Measurements from ENCODE around the gene RIMS3.

Gene RIMS3

GRCh38 chr1:40664791-40665190 is 691 bp downstream of the RIMS3 start:
- Histone ChIP-seq H3K27ac (ENCODE audit: low read depth, low read length) (no peak overlapping the region), H3K4me3 (ENCODE audit: low read depth, low read length) (peak overlapping the region; percentile 95), H3K4me1 (ENCODE audit: control insufficient read depth, insufficient read depth, low read length) (peaks cover 20% of the 10 kb centered on the region), H3K36me3 (ENCODE audit: control insufficient read depth, insufficient read depth, low read length) (no peaks in the 10 kb centered on the region), H3K9ac (ENCODE audit: low read depth, low read length) (no peak overlapping the region), H3K9me3 (ENCODE audit: control insufficient read depth, insufficient read depth, low read length) (no peaks in the 10 kb centered on the region), H3K27me3 (ENCODE audit: control insufficient read depth, insufficient read depth, low read length) (no peaks in the 10 kb centered on the region)

DNA sequence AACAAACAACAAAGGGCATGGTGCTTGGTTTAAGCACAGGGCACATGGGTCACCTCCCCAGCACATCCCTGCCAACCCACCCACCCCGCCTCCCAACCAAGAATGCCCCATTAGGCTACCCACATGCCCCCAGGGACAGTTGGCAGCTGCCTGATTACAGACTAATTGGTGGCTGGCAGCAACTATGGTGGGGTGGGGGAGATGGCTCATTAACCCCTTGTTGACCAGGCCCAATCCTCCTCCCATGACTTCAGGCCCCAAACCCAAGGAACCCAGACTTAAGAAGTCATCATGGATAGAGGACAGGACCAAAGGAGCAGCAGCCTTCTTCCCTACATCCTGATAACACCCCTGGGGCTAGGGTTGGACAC is 1.3 kb downstream of the RIMS3 start:
- Histone ChIP-seq H3K4me3 (ENCODE audit: low read depth, low read length) (peak overlapping the region; percentile 95; the same call in 1 of the 2 replicates), H3K36me3 (ENCODE audit: control insufficient read depth, insufficient read depth, low read length) (no peaks in the 10 kb centered on the region), H3K4me1 (ENCODE audit: control insufficient read depth, insufficient read depth, low read length) (peaks cover 20% of the 10 kb centered on the region), H3K9me3 (ENCODE audit: control insufficient read depth, insufficient read depth, low read length) (no peaks in the 10 kb centered on the region), H3K27ac (ENCODE audit: low read depth, low read length) (no peak overlapping the region), H3K9ac (ENCODE audit: low read depth, low read length) (no peak overlapping the region), H3K27me3 (ENCODE audit: control insufficient read depth, insufficient read depth, low read length) (no peaks in the 10 kb centered on the region)

GRCh38 chr1:40663324-40664166 is 1.9 kb downstream of the RIMS3 start:
- Histone ChIP-seq H3K9me3 (ENCODE audit: control insufficient read depth, insufficient read depth, low read length) (no peaks in the 10 kb centered on the region), H3K36me3 (ENCODE audit: control insufficient read depth, insufficient read depth, low read length) (no peaks in the 10 kb centered on the region), H3K9ac (ENCODE audit: low read depth, low read length) (peak overlapping the region; percentile 54; the same call in 1 of the 2 replicates), H3K27me3 (ENCODE audit: control insufficient read depth, insufficient read depth, low read length) (no peaks in the 10 kb centered on the region), H3K27ac (ENCODE audit: low read depth, low read length) (peak overlapping the region; percentile 51), H3K4me1 (ENCODE audit: control insufficient read depth, insufficient read depth, low read length) (peaks cover 20% of the 10 kb centered on the region), H3K4me3 (ENCODE audit: low read depth, low read length) (no peak overlapping the region)

GRCh38 chr1:40662864-40663263 is 2.6 kb downstream of the RIMS3 start:
- Histone ChIP-seq H3K27me3 (ENCODE audit: control insufficient read depth, insufficient read depth, low read length) (no peaks in the 10 kb centered on the region), H3K9me3 (ENCODE audit: control insufficient read depth, insufficient read depth, low read length) (no peaks in the 10 kb centered on the region), H3K9ac (ENCODE audit: low read depth, low read length) (peak overlapping the region; percentile 54; the same call in 1 of the 2 replicates), H3K27ac (ENCODE audit: low read depth, low read length) (peak overlapping the region; percentile 51), H3K4me3 (ENCODE audit: low read depth, low read length) (no peak overlapping the region), H3K36me3 (ENCODE audit: control insufficient read depth, insufficient read depth, low read length) (no peaks in the 10 kb centered on the region), H3K4me1 (ENCODE audit: control insufficient read depth, insufficient read depth, low read length) (peaks cover 20% of the 10 kb centered on the region)

DNA sequence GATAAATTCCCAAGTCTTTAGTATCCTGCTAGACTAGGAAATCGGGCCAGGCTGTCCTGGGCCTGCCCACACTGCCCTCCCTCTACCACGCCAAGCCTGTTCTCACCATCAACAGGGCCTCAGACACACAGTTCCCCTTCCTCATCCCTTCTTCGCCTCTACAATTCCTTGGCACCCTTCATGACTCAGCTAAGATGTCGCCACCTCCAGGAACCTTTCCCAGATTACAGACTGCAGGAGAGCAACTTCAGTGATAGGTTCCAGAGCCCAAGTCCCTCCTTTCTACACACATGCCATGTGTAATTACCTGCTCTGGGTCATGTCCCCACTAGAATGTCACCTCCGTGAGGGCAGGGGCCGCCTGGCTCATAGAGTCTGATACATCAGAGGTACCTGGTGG is 3.3 kb downstream of the RIMS3 start:
- Histone ChIP-seq H3K9ac (ENCODE audit: low read depth, low read length) (no peak overlapping the region), H3K4me3 (ENCODE audit: low read depth, low read length) (no peak overlapping the region), H3K9me3 (ENCODE audit: control insufficient read depth, insufficient read depth, low read length) (no peaks in the 10 kb centered on the region), H3K36me3 (ENCODE audit: control insufficient read depth, insufficient read depth, low read length) (no peaks in the 10 kb centered on the region), H3K4me1 (ENCODE audit: control insufficient read depth, insufficient read depth, low read length) (peaks cover 20% of the 10 kb centered on the region), H3K27me3 (ENCODE audit: control insufficient read depth, insufficient read depth, low read length) (no peaks in the 10 kb centered on the region), H3K27ac (ENCODE audit: low read depth, low read length) (no peak overlapping the region)

GRCh38 chr1:40661678-40662077 is 3.8 kb downstream of the RIMS3 start:
- Histone ChIP-seq H3K9ac (ENCODE audit: low read depth, low read length) (no peak overlapping the region), H3K4me3 (ENCODE audit: low read depth, low read length) (no peak overlapping the region), H3K36me3 (ENCODE audit: control insufficient read depth, insufficient read depth, low read length) (no peaks in the 10 kb centered on the region), H3K27me3 (ENCODE audit: control insufficient read depth, insufficient read depth, low read length) (no peaks in the 10 kb centered on the region), H3K9me3 (ENCODE audit: control insufficient read depth, insufficient read depth, low read length) (no peaks in the 10 kb centered on the region), H3K27ac (ENCODE audit: low read depth, low read length) (no peak overlapping the region), H3K4me1 (ENCODE audit: control insufficient read depth, insufficient read depth, low read length) (peaks cover 20% of the 10 kb centered on the region)

DNA sequence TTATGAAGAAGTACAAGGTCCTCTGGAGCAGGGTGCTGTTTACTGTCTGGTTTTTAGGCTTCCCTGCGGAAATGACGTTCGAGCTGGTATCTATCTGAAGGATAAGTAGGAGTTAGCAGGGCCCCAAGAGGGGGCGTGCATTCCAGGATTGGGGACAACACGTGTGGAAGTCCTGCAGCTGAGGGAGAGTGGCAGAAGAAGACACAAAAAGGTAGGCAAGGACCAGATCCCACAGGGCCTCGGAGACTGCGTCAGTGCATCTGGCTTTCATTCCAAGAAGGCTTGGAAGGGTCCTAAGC is 5.9 kb downstream of the RIMS3 start:
- Histone ChIP-seq H3K9ac (ENCODE audit: low read depth, low read length) (no peak overlapping the region), H3K36me3 (ENCODE audit: control insufficient read depth, insufficient read depth, low read length) (no peaks in the 10 kb centered on the region), H3K4me1 (ENCODE audit: control insufficient read depth, insufficient read depth, low read length) (peaks cover 22% of the 10 kb centered on the region), H3K27ac (ENCODE audit: low read depth, low read length) (no peak overlapping the region), H3K27me3 (ENCODE audit: control insufficient read depth, insufficient read depth, low read length) (no peaks in the 10 kb centered on the region), H3K9me3 (ENCODE audit: control insufficient read depth, insufficient read depth, low read length) (no peaks in the 10 kb centered on the region), H3K4me3 (ENCODE audit: low read depth, low read length) (no peak overlapping the region)

- H3K27me3 ChIP-seq (ENCODE audit: control insufficient read depth, insufficient read depth, low read length) = no peaks in the 10 kb centered on the region
- H3K4me3 ChIP-seq (ENCODE audit: low read depth, low read length) = no peak overlapping the region
- H3K4me1 ChIP-seq (ENCODE audit: control insufficient read depth, insufficient read depth, low read length) = peaks cover 27% of the 10 kb centered on the region
- H3K36me3 ChIP-seq (ENCODE audit: control insufficient read depth, insufficient read depth, low read length) = no peaks in the 10 kb centered on the region
- no peak overlapping the region for H3K27ac ChIP-seq (ENCODE audit: low read depth, low read length)
- H3K9ac ChIP-seq (ENCODE audit: low read depth, low read length) = no peak overlapping the region
- H3K9me3 ChIP-seq (ENCODE audit: control insufficient read depth, insufficient read depth, low read length) = no peaks in the 10 kb centered on the region
These were observed 6.5 kb downstream of the RIMS3 start for GRCh38 chr1:40658751-40659648.

DNA sequence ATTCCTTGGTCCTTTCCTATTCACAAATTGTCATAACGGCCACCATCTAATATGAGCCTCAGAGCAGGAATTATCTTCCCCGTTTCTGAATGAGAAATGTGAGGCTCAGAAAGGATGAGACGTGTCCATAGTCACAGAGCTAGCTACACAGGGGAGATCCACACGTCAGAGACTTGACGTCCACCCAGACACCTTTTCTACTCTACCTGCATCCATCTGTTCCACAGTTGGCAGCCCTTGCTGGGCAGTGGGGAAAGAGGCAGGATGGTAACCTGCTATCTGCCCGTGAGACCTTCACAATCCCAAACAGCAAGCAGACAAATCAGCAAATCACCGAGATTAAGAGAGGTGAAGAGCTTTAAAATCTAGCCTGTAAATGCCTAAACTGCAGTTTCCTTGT is 8.4 kb downstream of the RIMS3 start:
- no peak overlapping the region for H3K9ac ChIP-seq (ENCODE audit: low read depth, low read length)
- H3K9me3 ChIP-seq (ENCODE audit: control insufficient read depth, insufficient read depth, low read length) = no peaks in the 10 kb centered on the region
- H3K27ac ChIP-seq (ENCODE audit: low read depth, low read length) = no peak overlapping the region
- H3K4me3 ChIP-seq (ENCODE audit: low read depth, low read length) = no peak overlapping the region
- H3K36me3 ChIP-seq (ENCODE audit: control insufficient read depth, insufficient read depth, low read length) = no peaks in the 10 kb centered on the region
- H3K4me1 ChIP-seq (ENCODE audit: control insufficient read depth, insufficient read depth, low read length) = peaks cover 18% of the 10 kb centered on the region
- H3K27me3 ChIP-seq (ENCODE audit: control insufficient read depth, insufficient read depth, low read length) = no peaks in the 10 kb centered on the region

DNA sequence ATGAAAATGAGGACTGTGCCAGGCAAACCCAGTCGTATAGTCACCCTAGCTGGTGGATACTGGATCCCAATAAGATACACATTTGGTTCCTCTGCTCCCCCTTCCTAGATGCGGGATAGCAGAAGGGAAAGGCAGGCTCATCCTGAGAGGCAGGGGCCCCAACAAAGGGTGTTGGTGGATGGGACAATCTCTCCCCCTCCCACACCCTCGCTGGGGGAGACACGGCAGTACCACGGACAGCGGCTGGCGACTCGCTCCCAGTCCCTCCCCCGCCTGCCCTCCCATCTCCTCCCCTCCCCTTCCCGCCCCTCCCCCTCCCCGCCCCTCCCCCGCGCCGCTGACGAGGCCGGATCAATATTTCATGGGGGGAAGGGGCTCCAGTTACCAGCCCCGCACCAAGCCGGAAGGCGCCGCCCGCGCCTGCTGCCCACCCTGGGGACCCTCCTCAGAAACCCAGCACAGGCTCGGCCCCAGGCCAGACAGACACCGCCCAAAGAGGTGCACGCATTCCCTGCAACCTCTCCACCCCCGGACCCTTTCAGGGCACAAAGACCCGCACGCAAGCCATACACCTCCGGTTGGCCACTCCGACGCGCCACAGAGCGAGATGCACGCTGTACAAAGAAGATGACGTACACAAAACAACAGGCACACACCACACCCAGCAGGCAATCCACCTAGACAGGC is 11.5 kb downstream of the RIMS3 start:
- Histone ChIP-seq H3K36me3 (ENCODE audit: control insufficient read depth, insufficient read depth, low read length) (no peaks in the 10 kb centered on the region), H3K4me3 (ENCODE audit: low read depth, low read length) (peak overlapping the region; percentile 63), H3K27me3 (ENCODE audit: control insufficient read depth, insufficient read depth, low read length) (no peaks in the 10 kb centered on the region), H3K9me3 (ENCODE audit: control insufficient read depth, insufficient read depth, low read length) (no peaks in the 10 kb centered on the region), H3K4me1 (ENCODE audit: control insufficient read depth, insufficient read depth, low read length) (peaks cover 18% of the 10 kb centered on the region), H3K27ac (ENCODE audit: low read depth, low read length) (no peak overlapping the region), H3K9ac (ENCODE audit: low read depth, low read length) (peak overlapping the region; percentile 68)
